DOHH2 (cell line): ENCODE measurements around the gene OR14A16.

ENCODE experiments used
- H3F3A ChIP-seq: fragments of 200-600 bp; sonication (generic), shearing (Covaris generic); 2 replicates; pipeline ENCODE4 v1.6.0; 2016; ENCODE audit warnings: antibody characterized with exemption, mild to moderate bottlenecking; ENCODE audit not compliant: control insufficient read depth, insufficient read depth
- H3K27ac ChIP-seq: fragments of 200-600 bp; sonication (generic); 2 replicates; pipeline ENCODE4 v1.5.1; 2014; ENCODE audit warnings: low read depth, mild to moderate bottlenecking, low read length, moderate library complexity
- H3K27me3 ChIP-seq: fragments of 200-600 bp; sonication (generic); 2 replicates; pipeline ENCODE4 v1.6.1; 2014; ENCODE audit warnings: mild to moderate bottlenecking, low read length, mixed read lengths; ENCODE audit not compliant: control insufficient read depth
- H3K36me3 ChIP-seq: fragments of 200-600 bp; sonication (generic); 2 replicates; pipeline ENCODE4 v1.6.1; 2014; ENCODE audit warnings: mild to moderate bottlenecking, low read length, moderate library complexity, mixed read lengths; ENCODE audit not compliant: control insufficient read depth
- H3K4me1 ChIP-seq: fragments of 200-600 bp; sonication (generic); 2 replicates; pipeline ENCODE4 v1.6.1; 2014; ENCODE audit warnings: mild to moderate bottlenecking, low read length, mixed read lengths; ENCODE audit not compliant: control insufficient read depth
- H3K4me2 ChIP-seq: fragments of 200-600 bp; sonication (generic); 2 replicates; pipeline ENCODE4 v1.6.0; 2014; ENCODE audit warnings: mild to moderate bottlenecking, low read length, moderate library complexity
- H3K4me3 ChIP-seq: fragments of 200-600 bp; sonication (generic); 2 replicates; pipeline ENCODE4 v1.5.1; 2014; ENCODE audit warnings: mild to moderate bottlenecking, low read length, mixed read lengths
- H3K79me2 ChIP-seq: fragments of 200-600 bp; sonication (generic); 2 replicates; pipeline ENCODE4 v1.6.1; 2014; ENCODE audit warnings: mild to moderate bottlenecking, low read length, mixed read lengths; ENCODE audit not compliant: control insufficient read depth
- H3K9me2 ChIP-seq: fragments of 200-600 bp; sonication (generic); replicated peaks from 2 replicates; pipeline ENCODE4 v1.6.1; 2014; ENCODE audit warnings: mild to moderate bottlenecking, low read length, mixed read lengths; ENCODE audit not compliant: control insufficient read depth
- H3K9me3 ChIP-seq: fragments of 200-600 bp; sonication (generic); 2 replicates; pipeline ENCODE4 v1.6.1; 2014; ENCODE audit warnings: antibody characterized with exemption, low read length, mixed read lengths; ENCODE audit not compliant: control insufficient read depth, insufficient read depth
- H4K20me1 ChIP-seq: fragments of 200-600 bp; sonication (generic); 2 replicates; pipeline ENCODE4 v1.6.0; 2014; ENCODE audit warnings: low read depth, mild to moderate bottlenecking, antibody characterized with exemption, low read length, moderate library complexity; ENCODE audit not compliant: control insufficient read depth, insufficient read depth
- EZH2phosphoT487 ChIP-seq: fragments of 200-600 bp; sonication (generic); IDR thresholded peaks from 2 replicates; pipeline ENCODE4 v1.6.1; 2017; ENCODE audit warnings: borderline replicate concordance, mild to moderate bottlenecking, antibody characterized with exemption, low read length, moderate library complexity, mixed read lengths
- TF ChIP-seq, protein P1 (sequence below): fragments of 200-600 bp; sonication (generic); IDR thresholded peaks from one replicate; pipeline ENCODE4 v1.5.1; 2014; ENCODE audit warnings: antibody characterized with exemption, mild to moderate bottlenecking, low read depth, low read length; ENCODE audit not compliant: poor library complexity, severe bottlenecking

Gene OR14A16

DNA sequence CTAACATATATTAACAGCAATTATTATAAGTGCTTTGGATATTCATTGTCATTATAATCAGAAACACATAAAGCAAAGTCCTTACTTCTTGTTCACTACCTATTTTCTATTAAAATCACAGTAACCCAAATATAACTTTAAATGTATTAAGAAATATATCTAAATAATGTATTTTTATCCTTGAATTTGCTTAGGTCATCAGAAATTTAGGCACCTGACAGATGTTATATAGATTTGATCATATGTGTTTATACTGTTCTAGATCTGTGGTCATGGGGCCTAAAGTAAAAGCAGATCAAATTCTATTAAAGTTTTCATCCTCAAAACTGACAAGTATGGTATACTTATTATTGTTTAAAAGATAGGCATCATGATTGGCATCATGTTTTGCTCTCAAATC lies 54.3 kb downstream of the OR14A16 start:
- H3F3A ChIP-seq: no peaks in the 10 kb centered on the region
- TF ChIP-seq EZH2phosphoT487: no peak
- TF ChIP-seq, protein P1, sequence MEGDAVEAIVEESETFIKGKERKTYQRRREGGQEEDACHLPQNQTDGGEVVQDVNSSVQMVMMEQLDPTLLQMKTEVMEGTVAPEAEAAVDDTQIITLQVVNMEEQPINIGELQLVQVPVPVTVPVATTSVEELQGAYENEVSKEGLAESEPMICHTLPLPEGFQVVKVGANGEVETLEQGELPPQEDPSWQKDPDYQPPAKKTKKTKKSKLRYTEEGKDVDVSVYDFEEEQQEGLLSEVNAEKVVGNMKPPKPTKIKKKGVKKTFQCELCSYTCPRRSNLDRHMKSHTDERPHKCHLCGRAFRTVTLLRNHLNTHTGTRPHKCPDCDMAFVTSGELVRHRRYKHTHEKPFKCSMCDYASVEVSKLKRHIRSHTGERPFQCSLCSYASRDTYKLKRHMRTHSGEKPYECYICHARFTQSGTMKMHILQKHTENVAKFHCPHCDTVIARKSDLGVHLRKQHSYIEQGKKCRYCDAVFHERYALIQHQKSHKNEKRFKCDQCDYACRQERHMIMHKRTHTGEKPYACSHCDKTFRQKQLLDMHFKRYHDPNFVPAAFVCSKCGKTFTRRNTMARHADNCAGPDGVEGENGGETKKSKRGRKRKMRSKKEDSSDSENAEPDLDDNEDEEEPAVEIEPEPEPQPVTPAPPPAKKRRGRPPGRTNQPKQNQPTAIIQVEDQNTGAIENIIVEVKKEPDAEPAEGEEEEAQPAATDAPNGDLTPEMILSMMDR: no peak
- H4K20me1 ChIP-seq: no peaks in the 10 kb centered on the region
- H3K27me3 ChIP-seq: no peaks in the 10 kb centered on the region
- H3K9me3 ChIP-seq: no peaks in the 10 kb centered on the region
- H3K4me2 ChIP-seq: no peak overlapping the region
- H3K27ac ChIP-seq: no peak overlapping the region
- H3K79me2 ChIP-seq: no peaks in the 10 kb centered on the region
- no peaks in the 10 kb centered on the region for H3K9me2 ChIP-seq
- no peaks in the 10 kb centered on the region for H3K36me3 ChIP-seq
- H3K4me1 ChIP-seq: no peaks in the 10 kb centered on the region
- H3K4me3 ChIP-seq: no peak overlapping the region
